GM23248 (cell line): ENCODE data around the gene EGFR. TPM values are rescaled to one million over a fixed set of nuclear protein-coding genes. Genes with fewer than 3 reads are reported as not detected.

Source experiments
- DNase-seq: peaks from one replicate; pipeline ENCODE4 v3.0.0-alpha.2; 2015
- H2AFZ ChIP-seq: fragments of 200-600 bp; sonication (generic); 2 replicates; pipeline ENCODE4 v1.6.1; 2016; ENCODE audit warnings: antibody characterized with exemption
- H3F3A ChIP-seq: fragments of 200-600 bp; sonication (generic); 2 replicates; pipeline ENCODE4 v1.6.1; 2016; ENCODE audit warnings: mild to moderate bottlenecking, antibody characterized with exemption, mixed run types; ENCODE audit not compliant: insufficient read depth
- H3K27ac ChIP-seq: fragments of 200-600 bp; sonication (generic); 2 replicates; pipeline ENCODE4 v1.5.1; 2016; ENCODE audit warnings: mild to moderate bottlenecking
- H3K27me3 ChIP-seq: fragments of 200-600 bp; sonication (generic); replicated peaks from 2 replicates; pipeline ENCODE4 v1.6.1; 2016; ENCODE audit warnings: mild to moderate bottlenecking; ENCODE audit not compliant: insufficient read depth
- H3K36me3 ChIP-seq: fragments of 200-600 bp; sonication (generic); 2 replicates; pipeline ENCODE4 v1.6.1; 2016; ENCODE audit warnings: low read depth, mild to moderate bottlenecking
- H3K4me1 ChIP-seq: fragments of 200-600 bp; sonication (generic); 2 replicates; pipeline ENCODE4 v1.6.1; 2016; ENCODE audit warnings: mild to moderate bottlenecking; ENCODE audit not compliant: insufficient read depth
- H3K4me2 ChIP-seq: fragments of 200-600 bp; sonication (generic); one replicate; pipeline ENCODE4 v1.6.1; 2016; ENCODE audit warnings: mild to moderate bottlenecking; ENCODE audit not compliant: unreplicated experiment
- H3K4me3 ChIP-seq: fragments of 200-600 bp; sonication (generic); 2 replicates; pipeline ENCODE4 v1.5.1; 2016; ENCODE audit warnings: mild to moderate bottlenecking
- H3K79me2 ChIP-seq: fragments of 200-600 bp; sonication (generic); 2 replicates; pipeline ENCODE4 v1.6.1; 2016; ENCODE audit warnings: mild to moderate bottlenecking; ENCODE audit not compliant: insufficient read depth
- H3K9ac ChIP-seq: fragments of 200-600 bp; sonication (generic); 2 replicates; pipeline ENCODE4 v1.6.1; 2016; ENCODE audit warnings: mild to moderate bottlenecking
- H3K9me2 ChIP-seq: fragments of 200-600 bp; sonication (generic); 2 replicates; pipeline ENCODE4 v1.6.1; 2016; ENCODE audit warnings: mixed run types, mild to moderate bottlenecking, moderate library complexity; ENCODE audit not compliant: insufficient read depth
- H3K9me3 ChIP-seq: fragments of 200-600 bp; sonication (generic); one replicate; pipeline ENCODE4 v1.6.1; 2017; ENCODE audit warnings: low read depth
- H4K20me1 ChIP-seq: fragments of 200-600 bp; sonication (generic); 2 replicates; pipeline ENCODE4 v1.6.0; 2016; ENCODE audit not compliant: insufficient read depth
- EZH2 ChIP-seq: fragments of 200-600 bp; sonication (generic); IDR thresholded peaks from 2 replicates; pipeline ENCODE4 v1.6.1; 2018; ENCODE audit warnings: antibody characterized with exemption, mild to moderate bottlenecking; ENCODE audit not compliant: insufficient read depth, poor library complexity, severe bottlenecking
- EZH2phosphoT487 ChIP-seq: fragments of 200-600 bp; sonication (generic); IDR thresholded peaks from 2 replicates; pipeline ENCODE4 v1.6.1; 2018; ENCODE audit warnings: antibody characterized with exemption, moderate library complexity, mild to moderate bottlenecking, low read depth; ENCODE audit not compliant: insufficient read depth
- WGBS, 2 experiments: methylation state at CpG; one replicate each; pipeline ENCODE4 v1.1.6; 2015 to 2017; ENCODE audit warnings: low lambda C conversion rate in 2 of 2, low coverage in 1 of 2; ENCODE audit errors: missing lambda C conversion rate in 2 of 2; 5-methylcytosine and 5-hydroxymethylcytosine counted together
- in situ Hi-C: fragments of 300-500 bp; cut with MboI; formaldehyde crosslinking; loops from 2 replicates; pipeline ENCODE4 v1.15.0; 2020
- polyA plus RNA-seq: library from polyadenylated mRNA; unstranded; fragments of >200 nt; fragmentation: Nextera tagmentation; extraction: Ambion mirVana; gene quantifications from 2 replicates; pipeline ENCODE4 v1.2.1, GENCODE V29; 2016
- total RNA-seq: library from RNA; depleted of rRNA; stranded (reverse); fragments of >200 nt; shearing (Covaris generic); gene quantifications from 2 replicates; pipeline ENCODE4 v1.2.3, GENCODE V29; 2014

EGFR gene
- total and polyA plus RNA-seq, 2 experiments from 2014 or later: 48.7 to 53.5 TPM

DNA sequence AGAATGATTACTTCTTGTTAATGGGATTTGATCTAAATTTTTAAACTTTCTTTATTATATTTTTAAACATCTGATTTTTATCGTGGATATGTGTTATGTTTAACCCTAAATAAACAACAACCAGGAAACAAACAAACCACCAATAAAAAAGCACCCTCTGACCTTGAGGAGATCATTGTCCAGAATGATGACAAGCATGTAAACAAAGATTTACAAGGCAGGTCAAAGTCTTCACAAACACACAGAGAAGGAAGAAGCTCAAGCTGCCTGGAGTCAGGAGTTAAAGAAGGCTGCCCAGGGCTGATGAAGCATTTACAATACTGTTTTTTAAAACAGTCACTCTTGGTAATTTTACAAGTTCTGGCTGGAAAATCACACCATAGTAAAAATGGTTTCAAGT is 31.0 kb upstream of the EGFR start:
- H3K27me3 ChIP-seq: no peaks in the 10 kb centered on the region
- no peak for TF ChIP-seq EZH2phosphoT487
- H3K36me3 ChIP-seq: no peaks in the 10 kb centered on the region
- H3K9me2 ChIP-seq: no peaks in the 10 kb centered on the region; the same call in 1 of the 2 replicates
- H2AFZ ChIP-seq: no peak overlapping the region
- no peak overlapping the region for H3K4me3 ChIP-seq
- no peak overlapping the region for H3K9ac ChIP-seq
- H3F3A ChIP-seq: peaks cover 25% of the 10 kb centered on the region
- WGBS, 2 experiments: 68 to 73% methylated on average over 1 of the region's 1 CpG
- H3K4me2 ChIP-seq: no peak overlapping the region
- H4K20me1 ChIP-seq: no peaks in the 10 kb centered on the region
- in situ Hi-C loops: no loop called here
- no peak overlapping the region for H3K27ac ChIP-seq
- no peaks in the 10 kb centered on the region for H3K79me2 ChIP-seq
- DNase-seq: no peak
- peaks cover 18% of the 10 kb centered on the region for H3K4me1 ChIP-seq
- H3K9me3 ChIP-seq: no peaks in the 10 kb centered on the region

DNA sequence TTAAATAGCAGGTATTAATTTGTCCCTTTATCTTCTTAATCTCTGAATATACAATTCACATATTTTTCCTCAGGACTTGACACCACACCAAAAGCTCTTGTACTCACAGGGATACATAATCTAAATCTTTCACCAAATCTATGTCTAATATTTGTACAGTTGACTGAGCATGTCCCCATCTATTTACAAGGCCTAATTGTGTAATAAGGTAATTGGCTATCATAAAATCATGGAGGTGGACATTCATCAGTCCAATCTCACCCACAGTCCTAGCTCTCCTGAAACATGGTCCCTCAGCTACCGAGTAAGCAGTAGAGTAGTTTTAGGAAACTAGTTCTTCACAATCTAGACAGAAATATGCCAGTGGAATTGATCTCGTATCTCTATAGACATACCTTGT is 30.3 kb upstream of the EGFR start:
- in situ Hi-C loops: no loop called here
- Histone ChIP-seq H3K27me3 (no peaks in the 10 kb centered on the region), H3K36me3 (no peaks in the 10 kb centered on the region), H3K9ac (no peak overlapping the region), H2AFZ (no peak overlapping the region), H3K9me2 (no peaks in the 10 kb centered on the region; the same call in 1 of the 2 replicates), H3K79me2 (no peaks in the 10 kb centered on the region), H3K4me1 (peaks cover 18% of the 10 kb centered on the region), H3F3A (peaks cover 25% of the 10 kb centered on the region), H4K20me1 (no peaks in the 10 kb centered on the region), H3K4me2 (no peak overlapping the region), H3K4me3 (no peak overlapping the region), H3K9me3 (no peaks in the 10 kb centered on the region), H3K27ac (no peak overlapping the region)
- TF ChIP-seq EZH2phosphoT487 (no peak), EZH2 (no peak)
- no peak for DNase-seq
- 97 to 100% methylated on average over 2 of the region's 2 CpGs for WGBS, 2 experiments

DNA sequence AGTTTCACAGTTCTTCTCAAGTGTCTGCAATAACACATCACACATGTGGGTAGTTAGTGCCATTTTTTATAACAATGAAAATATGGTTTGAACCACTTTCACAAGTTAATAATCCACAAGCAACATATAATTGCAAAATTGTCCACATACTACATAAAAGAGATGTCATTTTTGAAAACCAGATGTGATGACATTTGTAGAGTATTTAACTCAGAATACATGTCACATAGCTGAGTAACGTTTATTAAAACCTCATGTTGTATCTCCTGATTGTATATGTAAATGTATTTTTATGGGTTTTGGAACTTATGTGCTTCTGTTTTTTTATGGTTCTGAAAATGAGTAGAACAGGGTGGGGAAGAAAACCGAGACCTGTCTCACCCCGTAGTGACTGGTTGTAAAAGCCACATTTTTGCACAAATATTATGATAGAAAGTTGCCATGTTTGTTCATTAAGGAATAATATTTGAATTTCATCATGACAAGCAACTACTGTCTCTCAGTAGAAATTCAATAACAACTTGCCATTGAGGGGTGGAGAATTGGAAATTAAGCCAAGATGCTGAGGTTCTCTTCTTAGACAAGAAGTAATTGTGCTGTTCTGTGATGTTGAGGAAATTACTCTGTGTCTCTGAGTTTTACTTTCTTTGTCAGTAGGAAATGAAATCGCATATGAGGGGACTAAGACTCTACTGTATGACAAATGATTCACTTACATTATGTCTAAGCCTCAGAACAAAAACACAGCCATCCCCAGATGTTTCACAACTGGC is 29.2 kb upstream of the EGFR start:
- H3K9me3 ChIP-seq: no peaks in the 10 kb centered on the region
- H3K79me2 ChIP-seq: no peaks in the 10 kb centered on the region
- WGBS, 2 experiments: 53 to 54% methylated on average over 4 of the region's 4 CpGs
- TF ChIP-seq EZH2: no peak
- no peak for TF ChIP-seq EZH2phosphoT487
- no peak overlapping the region for H2AFZ ChIP-seq
- H4K20me1 ChIP-seq: no peaks in the 10 kb centered on the region
- no peak overlapping the region for H3K4me2 ChIP-seq
- in situ Hi-C loops: no loop called here
- no peaks in the 10 kb centered on the region for H3K36me3 ChIP-seq
- H3K9me2 ChIP-seq: no peaks in the 10 kb centered on the region; the same call in 1 of the 2 replicates
- no peak overlapping the region for H3K27ac ChIP-seq
- no peak for DNase-seq
- H3K27me3 ChIP-seq: no peaks in the 10 kb centered on the region
- H3F3A ChIP-seq: peaks cover 28% of the 10 kb centered on the region
- no peak overlapping the region for H3K4me3 ChIP-seq
- H3K4me1 ChIP-seq: peaks cover 18% of the 10 kb centered on the region
- H3K9ac ChIP-seq: no peak overlapping the region

GRCh38 chr7:54991341-54991740 is 27.5 kb upstream of the EGFR start:
- Histone ChIP-seq H2AFZ (no peak overlapping the region), H3F3A (peaks cover 28% of the 10 kb centered on the region), H3K36me3 (no peaks in the 10 kb centered on the region), H3K27ac (no peak overlapping the region), H3K9me2 (no peaks in the 10 kb centered on the region; the same call in 1 of the 2 replicates), H3K9ac (no peak overlapping the region), H3K79me2 (no peaks in the 10 kb centered on the region), H3K4me1 (peaks cover 20% of the 10 kb centered on the region), H3K9me3 (no peaks in the 10 kb centered on the region), H3K4me3 (no peak overlapping the region), H3K27me3 (no peaks in the 10 kb centered on the region), H4K20me1 (no peaks in the 10 kb centered on the region), H3K4me2 (no peak overlapping the region)
- TF ChIP-seq EZH2phosphoT487 (no peak), EZH2 (no peak)
- 94 to 96% methylated on average over 13 of the region's 13 CpGs for WGBS, 2 experiments
- in situ Hi-C loops: no loop called here
- DNase-seq: no peak
